Measurements from ENCODE around the gene FHL5.
A peak's percentile ranks its signal among the peaks of the same experiment; 100 is the strongest.

Gene FHL5

GRCh38 chr6:96521644-96522464 lies 41.1 kb upstream of the FHL5 start, which contains the start of gene UFL1:
UFL1 (plus strand) TSS chr6:96521806; CDS start chr6:96521874, 68 bp downstream.
- H3K4ac ChIP-seq (ENCODE audit: low read depth in 1 of 2, low read length in 2 of 2): peak within 1 kb of the TSS; percentile 92 to 94
- peak within 1 kb of the TSS; percentile 95 to 97 for H3K4me3 ChIP-seq (ENCODE audit: insufficient read depth in 1 of 2, low read depth in 1 of 2, low read length in 2 of 2)

GRCh38 chr6:96522465-96523009 lies 40.4 kb upstream of the FHL5 start:
- Histone ChIP-seq H3K4me3 (ENCODE audit: insufficient read depth in 1 of 2, low read depth in 1 of 2, low read length in 2 of 2) (peak overlapping the region in 1 of 2 experiments; percentile 97), H3K36me3 (ENCODE audit: control insufficient read depth in 1 of 2, insufficient read depth in 2 of 2, low read depth in 1 of 2, low read length in 2 of 2) (peaks cover 0 to 37% of the 10 kb centered on the region in 2 experiments), H4K91ac (ENCODE audit: low read length) (no peak overlapping the region), H3K4me2 (ENCODE audit: low read length, poor library complexity, severe bottlenecking) (peak overlapping the region; percentile 83), H3K23ac (ENCODE audit: low read length in 2 of 2) (no peak overlapping the region), H2AFZ (ENCODE audit: low read depth, low read length) (no peak overlapping the region), H3K27me3 (ENCODE audit: control insufficient read depth in 1 of 2, insufficient read depth in 1 of 2, low read length in 2 of 2) (no peaks in the 10 kb centered on the region), H3K9ac (ENCODE audit: low read length) (peak overlapping the region; percentile 99), H3K27ac (ENCODE audit: low read length, poor library complexity, severe bottlenecking) (peak overlapping the region; percentile 88), H2BK12ac (ENCODE audit: low read length in 2 of 2) (no peak overlapping the region), H3K4me1 (ENCODE audit: control insufficient read depth, insufficient read depth, low read depth, low read length) (no peaks in the 10 kb centered on the region), H3K14ac (ENCODE audit: low read length in 2 of 2) (no peak overlapping the region), H2BK120ac (ENCODE audit: low read depth, low read length) (no peak overlapping the region), H3K9me3 (ENCODE audit: control insufficient read depth, low read length) (no peaks in the 10 kb centered on the region), H3K18ac (ENCODE audit: low read depth in 1 of 2, low read length in 2 of 2) (peak overlapping the region; percentile 97 to 99), H2AK5ac (ENCODE audit: low read length, severe bottlenecking) (peak overlapping the region; percentile 85), H2BK15ac (ENCODE audit: low read depth, poor library complexity, severe bottlenecking) (no peak overlapping the region), H3K79me1 (replicated peaks; ENCODE audit: low read length, poor library complexity, severe bottlenecking) (peaks cover 15% of the 10 kb centered on the region), H3K4ac (ENCODE audit: low read depth in 1 of 2, low read length in 2 of 2) (peak overlapping the region; percentile 6 to 92), H4K8ac (ENCODE audit: low read length) (peak overlapping the region; percentile 99), H2BK5ac (ENCODE audit: low read depth, low read length, poor library complexity, severe bottlenecking) (peak overlapping the region; percentile 87)
- peak; percentile 46 for DNase-seq
- WGBS: 0% methylated on average over 2 of the region's 5 CpGs

More at GRCh38 chr6:96521644-96522464, 41.1 kb upstream of the FHL5 start, which contains the start of gene UFL1:
- Histone ChIP-seq H3K23ac (ENCODE audit: low read length in 2 of 2) (peak within 1 kb of the TSS; percentile 46 to 96), H2BK12ac (ENCODE audit: low read length in 2 of 2) (peak within 1 kb of the TSS; percentile 6 to 66), H2BK5ac (ENCODE audit: low read depth, low read length, poor library complexity, severe bottlenecking) (peak within 1 kb of the TSS; percentile 87), H3K27ac (ENCODE audit: low read length, poor library complexity, severe bottlenecking) (peak within 1 kb of the TSS; percentile 88), H3K36me3 (ENCODE audit: control insufficient read depth in 1 of 2, insufficient read depth in 2 of 2, low read depth in 1 of 2, low read length in 2 of 2) (peaks cover 0 to 30% of the 10 kb centered on the region in 2 experiments), H2BK15ac (ENCODE audit: low read depth, poor library complexity, severe bottlenecking) (peak within 1 kb of the TSS; percentile 52), H3K9ac (ENCODE audit: low read length) (peak within 1 kb of the TSS; percentile 99), H4K8ac (ENCODE audit: low read length) (peak within 1 kb of the TSS; percentile 99), H2AFZ (ENCODE audit: low read depth, low read length) (peak within 1 kb of the TSS; percentile 72), H3K79me1 (replicated peaks; ENCODE audit: low read length, poor library complexity, severe bottlenecking) (peaks cover 15% of the 10 kb centered on the region), H2BK120ac (ENCODE audit: low read depth, low read length) (peak within 1 kb of the TSS; percentile 85), H3K4me1 (ENCODE audit: control insufficient read depth, insufficient read depth, low read depth, low read length) (no peaks in the 10 kb centered on the region), H3K18ac (ENCODE audit: low read depth in 1 of 2, low read length in 2 of 2) (peak within 1 kb of the TSS; percentile 97 to 99), H4K91ac (ENCODE audit: low read length) (peak within 1 kb of the TSS; percentile 98), H3K9me3 (ENCODE audit: control insufficient read depth, low read length) (no peaks in the 10 kb centered on the region), H3K14ac (ENCODE audit: low read length in 2 of 2) (peak within 1 kb of the TSS; percentile 57 to 96), H3K27me3 (ENCODE audit: control insufficient read depth in 1 of 2, insufficient read depth in 1 of 2, low read length in 2 of 2) (no peaks in the 10 kb centered on the region), H3K4me2 (ENCODE audit: low read length, poor library complexity, severe bottlenecking) (peak within 1 kb of the TSS; percentile 83), H2AK5ac (ENCODE audit: low read length, severe bottlenecking) (peak within 1 kb of the TSS; percentile 85)
- WGBS: under 1% methylated on average over 63 of the region's 63 CpGs
- peak; percentile 95 for DNase-seq

- no peaks in the 10 kb centered on the region for H3K9me3 ChIP-seq (ENCODE audit: control insufficient read depth, low read length)
- H4K91ac ChIP-seq (ENCODE audit: low read length): no peak overlapping the region
- H3K4me1 ChIP-seq (ENCODE audit: control insufficient read depth, insufficient read depth, low read depth, low read length): no peaks in the 10 kb centered on the region
- no peak for DNase-seq
- H2BK5ac ChIP-seq (ENCODE audit: low read depth, low read length, poor library complexity, severe bottlenecking): no peak overlapping the region
- no peak overlapping the region for H3K4ac ChIP-seq (ENCODE audit: low read depth in 1 of 2, low read length in 2 of 2)
- no peak overlapping the region for H3K23ac ChIP-seq (ENCODE audit: low read length in 2 of 2)
- H3K18ac ChIP-seq (ENCODE audit: low read depth in 1 of 2, low read length in 2 of 2): no peak overlapping the region
- no peak overlapping the region for H3K4me2 ChIP-seq (ENCODE audit: low read length, poor library complexity, severe bottlenecking)
- H3K14ac ChIP-seq (ENCODE audit: low read length in 2 of 2): no peak overlapping the region
- no peak overlapping the region for H3K4me3 ChIP-seq (ENCODE audit: insufficient read depth in 1 of 2, low read depth in 1 of 2, low read length in 2 of 2)
- H3K79me1 ChIP-seq (replicated peaks; ENCODE audit: low read length, poor library complexity, severe bottlenecking): peaks cover 9% of the 10 kb centered on the region
- H3K36me3 ChIP-seq (ENCODE audit: control insufficient read depth in 1 of 2, insufficient read depth in 2 of 2, low read depth in 1 of 2, low read length in 2 of 2): peaks cover 6 to 93% of the 10 kb centered on the region in 2 experiments
- no peak overlapping the region for H2BK120ac ChIP-seq (ENCODE audit: low read depth, low read length)
- 100% methylated on average over 1 of the region's 3 CpGs for WGBS
- H3K27ac ChIP-seq (ENCODE audit: low read length, poor library complexity, severe bottlenecking): no peak overlapping the region
- no peak overlapping the region for H2BK15ac ChIP-seq (ENCODE audit: low read depth, poor library complexity, severe bottlenecking)
- H4K8ac ChIP-seq (ENCODE audit: low read length): no peak overlapping the region
- no peak overlapping the region for H2AFZ ChIP-seq (ENCODE audit: low read depth, low read length)
- no peak overlapping the region for H2AK5ac ChIP-seq (ENCODE audit: low read length, severe bottlenecking)
- no peak overlapping the region for H2BK12ac ChIP-seq (ENCODE audit: low read length in 2 of 2)
- H3K27me3 ChIP-seq (ENCODE audit: control insufficient read depth in 1 of 2, insufficient read depth in 1 of 2, low read length in 2 of 2): no peaks in the 10 kb centered on the region
- H3K9ac ChIP-seq (ENCODE audit: low read length): no peak overlapping the region
Measured at GRCh38 chr6:96528193-96528592, 34.7 kb upstream of the FHL5 start.

DNA sequence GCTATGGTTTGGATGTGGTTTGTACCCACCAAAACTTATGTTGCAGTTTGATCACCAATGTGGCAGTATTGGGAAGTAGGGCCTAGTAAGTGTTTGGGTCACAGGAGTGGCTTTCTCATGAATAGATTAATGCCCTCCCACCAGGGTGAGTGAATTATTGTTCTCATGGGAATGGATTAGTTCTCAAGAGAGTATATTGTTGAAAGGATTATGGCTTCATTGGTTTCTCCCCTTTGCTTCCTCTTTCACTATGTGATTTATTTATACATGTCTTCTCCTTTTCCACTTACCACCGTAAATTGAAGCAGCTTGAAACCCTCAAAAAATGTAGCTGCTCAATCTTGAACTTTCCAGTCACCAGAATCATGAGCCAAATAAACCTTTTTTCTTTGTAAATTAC lies 30.5 kb upstream of the FHL5 start:
- Histone ChIP-seq H3K4ac (ENCODE audit: low read depth in 1 of 2, low read length in 2 of 2) (no peak overlapping the region), H2BK5ac (ENCODE audit: low read depth, low read length, poor library complexity, severe bottlenecking) (no peak overlapping the region)
- 64% methylated on average over 1 of the region's 1 CpG for WGBS

More for the DNA sequence above, 30.5 kb upstream of the FHL5 start:
- Histone ChIP-seq H3K4me2 (ENCODE audit: low read length, poor library complexity, severe bottlenecking) (no peak overlapping the region), H2BK12ac (ENCODE audit: low read length in 2 of 2) (no peak overlapping the region), H3K9ac (ENCODE audit: low read length) (no peak overlapping the region), H2AFZ (ENCODE audit: low read depth, low read length) (no peak overlapping the region), H3K14ac (ENCODE audit: low read length in 2 of 2) (no peak overlapping the region), H3K23ac (ENCODE audit: low read length in 2 of 2) (no peak overlapping the region), H3K79me1 (replicated peaks; ENCODE audit: low read length, poor library complexity, severe bottlenecking) (peaks cover 9% of the 10 kb centered on the region), H4K8ac (ENCODE audit: low read length) (no peak overlapping the region), H3K36me3 (ENCODE audit: control insufficient read depth in 1 of 2, insufficient read depth in 2 of 2, low read depth in 1 of 2, low read length in 2 of 2) (peaks cover 6 to 80% of the 10 kb centered on the region in 2 experiments), H2BK120ac (ENCODE audit: low read depth, low read length) (no peak overlapping the region), H2AK5ac (ENCODE audit: low read length, severe bottlenecking) (no peak overlapping the region), H2BK15ac (ENCODE audit: low read depth, poor library complexity, severe bottlenecking) (no peak overlapping the region), H3K4me3 (ENCODE audit: insufficient read depth in 1 of 2, low read depth in 1 of 2, low read length in 2 of 2) (no peak overlapping the region), H4K91ac (ENCODE audit: low read length) (no peak overlapping the region), H3K4me1 (ENCODE audit: control insufficient read depth, insufficient read depth, low read depth, low read length) (no peaks in the 10 kb centered on the region), H3K27ac (ENCODE audit: low read length, poor library complexity, severe bottlenecking) (no peak overlapping the region), H3K27me3 (ENCODE audit: control insufficient read depth in 1 of 2, insufficient read depth in 1 of 2, low read length in 2 of 2) (no peaks in the 10 kb centered on the region), H3K9me3 (ENCODE audit: control insufficient read depth, low read length) (no peaks in the 10 kb centered on the region), H3K18ac (ENCODE audit: low read depth in 1 of 2, low read length in 2 of 2) (no peak overlapping the region)
- no peak for DNase-seq
